HL-60 (cell line): ENCODE data around the gene DDIT3.

ENCODE experiments used
- CTCF ChIP-seq: IDR thresholded peaks from one replicate; pipeline ENCODE4 v1.5.1; 2011; ENCODE audit warnings: low read length, control low read depth, inconsistent platforms; ENCODE audit not compliant: insufficient read depth
- POLR2AphosphoS5 ChIP-seq: IDR thresholded peaks from 2 replicates; pipeline ENCODE4 v1.6.1; 2012; ENCODE audit warnings: low read depth
- SPI1 ChIP-seq: IDR thresholded peaks from 2 replicates; pipeline ENCODE4 v1.6.1; 2012; ENCODE audit warnings: low read depth, mild to moderate bottlenecking, borderline replicate concordance
- TF ChIP-seq, protein P1 (sequence below): IDR thresholded peaks from 2 replicates; pipeline ENCODE4 v1.6.1; 2012; ENCODE audit warnings: low read depth; ENCODE audit not compliant: insufficient replicate concordance

DNA sequence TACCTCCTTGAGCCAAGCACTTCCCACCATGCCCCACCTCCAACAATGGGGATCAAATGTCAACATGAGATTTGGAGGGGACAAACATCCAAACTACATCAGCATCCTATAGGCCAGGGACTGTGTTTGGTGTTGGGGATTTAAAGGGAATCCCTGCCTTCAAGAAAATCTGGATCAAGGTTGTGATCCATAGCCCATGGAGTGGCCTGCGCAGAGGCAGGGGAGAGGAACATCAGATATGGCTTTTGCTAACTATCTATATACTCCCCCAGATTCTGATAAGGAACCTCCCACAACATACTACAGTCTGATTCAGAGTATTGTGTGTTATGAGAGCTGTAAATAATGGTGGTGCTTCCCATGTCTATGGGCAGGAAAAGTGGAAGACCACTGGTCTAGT lies 34.6 kb upstream of the DDIT3 start:
- TF ChIP-seq POLR2AphosphoS5 (no peak), CTCF (no peak), SPI1 (no peak)
- TF ChIP-seq, protein P1, sequence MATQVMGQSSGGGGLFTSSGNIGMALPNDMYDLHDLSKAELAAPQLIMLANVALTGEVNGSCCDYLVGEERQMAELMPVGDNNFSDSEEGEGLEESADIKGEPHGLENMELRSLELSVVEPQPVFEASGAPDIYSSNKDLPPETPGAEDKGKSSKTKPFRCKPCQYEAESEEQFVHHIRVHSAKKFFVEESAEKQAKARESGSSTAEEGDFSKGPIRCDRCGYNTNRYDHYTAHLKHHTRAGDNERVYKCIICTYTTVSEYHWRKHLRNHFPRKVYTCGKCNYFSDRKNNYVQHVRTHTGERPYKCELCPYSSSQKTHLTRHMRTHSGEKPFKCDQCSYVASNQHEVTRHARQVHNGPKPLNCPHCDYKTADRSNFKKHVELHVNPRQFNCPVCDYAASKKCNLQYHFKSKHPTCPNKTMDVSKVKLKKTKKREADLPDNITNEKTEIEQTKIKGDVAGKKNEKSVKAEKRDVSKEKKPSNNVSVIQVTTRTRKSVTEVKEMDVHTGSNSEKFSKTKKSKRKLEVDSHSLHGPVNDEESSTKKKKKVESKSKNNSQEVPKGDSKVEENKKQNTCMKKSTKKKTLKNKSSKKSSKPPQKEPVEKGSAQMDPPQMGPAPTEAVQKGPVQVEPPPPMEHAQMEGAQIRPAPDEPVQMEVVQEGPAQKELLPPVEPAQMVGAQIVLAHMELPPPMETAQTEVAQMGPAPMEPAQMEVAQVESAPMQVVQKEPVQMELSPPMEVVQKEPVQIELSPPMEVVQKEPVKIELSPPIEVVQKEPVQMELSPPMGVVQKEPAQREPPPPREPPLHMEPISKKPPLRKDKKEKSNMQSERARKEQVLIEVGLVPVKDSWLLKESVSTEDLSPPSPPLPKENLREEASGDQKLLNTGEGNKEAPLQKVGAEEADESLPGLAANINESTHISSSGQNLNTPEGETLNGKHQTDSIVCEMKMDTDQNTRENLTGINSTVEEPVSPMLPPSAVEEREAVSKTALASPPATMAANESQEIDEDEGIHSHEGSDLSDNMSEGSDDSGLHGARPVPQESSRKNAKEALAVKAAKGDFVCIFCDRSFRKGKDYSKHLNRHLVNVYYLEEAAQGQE, result no peak
